ENCODE measurements around the gene PVR.

- no peak for TF ChIP-seq POLR2AphosphoS5 (IDR thresholded peaks at IDR 0.05; ENCODE audit: low read depth, low read length)
- TF ChIP-seq, protein P1, sequence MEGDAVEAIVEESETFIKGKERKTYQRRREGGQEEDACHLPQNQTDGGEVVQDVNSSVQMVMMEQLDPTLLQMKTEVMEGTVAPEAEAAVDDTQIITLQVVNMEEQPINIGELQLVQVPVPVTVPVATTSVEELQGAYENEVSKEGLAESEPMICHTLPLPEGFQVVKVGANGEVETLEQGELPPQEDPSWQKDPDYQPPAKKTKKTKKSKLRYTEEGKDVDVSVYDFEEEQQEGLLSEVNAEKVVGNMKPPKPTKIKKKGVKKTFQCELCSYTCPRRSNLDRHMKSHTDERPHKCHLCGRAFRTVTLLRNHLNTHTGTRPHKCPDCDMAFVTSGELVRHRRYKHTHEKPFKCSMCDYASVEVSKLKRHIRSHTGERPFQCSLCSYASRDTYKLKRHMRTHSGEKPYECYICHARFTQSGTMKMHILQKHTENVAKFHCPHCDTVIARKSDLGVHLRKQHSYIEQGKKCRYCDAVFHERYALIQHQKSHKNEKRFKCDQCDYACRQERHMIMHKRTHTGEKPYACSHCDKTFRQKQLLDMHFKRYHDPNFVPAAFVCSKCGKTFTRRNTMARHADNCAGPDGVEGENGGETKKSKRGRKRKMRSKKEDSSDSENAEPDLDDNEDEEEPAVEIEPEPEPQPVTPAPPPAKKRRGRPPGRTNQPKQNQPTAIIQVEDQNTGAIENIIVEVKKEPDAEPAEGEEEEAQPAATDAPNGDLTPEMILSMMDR (IDR thresholded peaks at IDR 0.05), result no peak
Measured at GRCh38 chr19:44671400-44671799, 27.7 kb downstream of the PVR start, which contains the start of gene CEACAM19.

Measured in Panc1 (cell line).